HepG2 (cell line): ENCODE results near the gene WBP1. TPM values are rescaled to one million over a fixed set of nuclear protein-coding genes. Genes with fewer than 3 reads are reported as not detected.
A peak's percentile ranks its signal among the peaks of the same experiment; 100 is the strongest.

Experiments
- HMG20B ChIP-seq: conservative IDR thresholded peaks from 2 replicates; pipeline ENCODE4 v1.6.1; 2016; ENCODE audit warnings: missing genetic modification reagents, missing compliant biosample characterization
- IRX3 ChIP-seq: sonication (generic); formaldehyde crosslinking; IDR thresholded peaks from 2 replicates; pipeline ENCODE4 v1.8.1; 2023; ENCODE audit warnings: mild to moderate bottlenecking, low read depth, missing genetic modification reagents, borderline replicate concordance
- KMT2B ChIP-seq: IDR thresholded peaks from 2 replicates; pipeline ENCODE4 v1.6.1; 2016; ENCODE audit warnings: missing genetic modification reagents, missing compliant biosample characterization
- MLX ChIP-seq: IDR thresholded peaks from 2 replicates; pipeline ENCODE4 v1.6.1; 2016
- NFIC ChIP-seq: IDR thresholded peaks from 2 replicates; pipeline ENCODE4 v1.6.1; 2012; ENCODE audit warnings: mild to moderate bottlenecking, low read length, inconsistent platforms
- NFKB2 ChIP-seq: sonication (generic); formaldehyde crosslinking; IDR thresholded peaks from 2 replicates; pipeline ENCODE4 v1.4.0; 2020; ENCODE audit warnings: missing genetic modification reagents, borderline replicate concordance
- REST ChIP-seq, 2 experiments: IDR thresholded peaks; 2 replicates each; pipeline ENCODE4 v1.6.1; 2011 to 2012; ENCODE audit warnings: low read length in 2 of 2, borderline replicate concordance in 1 of 2, low read depth in 1 of 2, mild to moderate bottlenecking in 1 of 2, moderate library complexity in 1 of 2
- SRSF4 ChIP-seq: fragments of 200-400 bp; formaldehyde crosslinking; IDR thresholded peaks from one replicate; pipeline ENCODE4 v1.6.1; 2018; ENCODE audit warnings: mild to moderate bottlenecking, low read depth, low read length, moderate library complexity; ENCODE audit not compliant: poor library complexity, severe bottlenecking
- THAP11 ChIP-seq: IDR thresholded peaks from 2 replicates; pipeline ENCODE4 v1.6.1; 2016; ENCODE audit warnings: missing biosample characterization, missing genetic modification reagents
- TRAFD1 ChIP-seq: sonication (generic); formaldehyde crosslinking; IDR thresholded peaks from 2 replicates; pipeline ENCODE4 v1.5.1; 2020; ENCODE audit warnings: missing genetic modification reagents, mild to moderate bottlenecking, borderline replicate concordance
- ZBTB21 ChIP-seq: sonication (generic); formaldehyde crosslinking; IDR thresholded peaks from 2 replicates; pipeline ENCODE4 v1.4.0; 2020; ENCODE audit warnings: missing genetic modification reagents
- ZNF484 ChIP-seq: sonication (generic); formaldehyde crosslinking; IDR thresholded peaks from 2 replicates; pipeline ENCODE4 v1.5.1; 2020; ENCODE audit warnings: mild to moderate bottlenecking, low read depth, missing genetic modification reagents, borderline replicate concordance
- ZNF513 ChIP-seq: sonication (generic); formaldehyde crosslinking; conservative IDR thresholded peaks from 2 replicates; pipeline ENCODE4 v1.5.0; 2020; ENCODE audit warnings: missing genetic modification reagents
- ZNF768 ChIP-seq: sonication (generic); formaldehyde crosslinking; IDR thresholded peaks from 2 replicates; pipeline ENCODE4 v1.4.0; 2020; ENCODE audit warnings: missing genetic modification reagents
- ZNF788 ChIP-seq: sonication (generic); formaldehyde crosslinking; IDR thresholded peaks from 2 replicates; pipeline ENCODE4 v1.5.0; 2020; ENCODE audit warnings: mild to moderate bottlenecking, missing genetic modification reagents, borderline replicate concordance
- ZXDC ChIP-seq: sonication (generic); formaldehyde crosslinking; IDR thresholded peaks from 2 replicates; pipeline ENCODE4 v1.5.0; 2020; ENCODE audit warnings: mild to moderate bottlenecking, missing genetic modification reagents
- polyA plus RNA-seq, 8 experiments: library from polyadenylated mRNA; depleted of rRNA in 3 of 8; stranded (reverse) in 7 of 8; unstranded in 1 of 8; fragments of >200 nt; fragmentation: Illumina TruSeq in 4 of 8; extraction: Trizol in 4 of 8; gene quantifications; 2 replicates each; pipeline versions ENCODE4 v1.2.1 to v1.2.3, GENCODE V29; 2011 to 2016; ENCODE audit warnings: low read depth in 4 of 8, missing spikeins in 1 of 8, mixed read lengths in 1 of 8; ENCODE audit not compliant: insufficient read depth in 1 of 8
- total RNA-seq, 5 experiments: library from RNA; depleted of rRNA; stranded (reverse); fragments of >200 nt; fragmentation: Illumina TruSeq; extraction: Trizol; gene quantifications; 2 replicates each; pipeline ENCODE4 v1.2.3, GENCODE V29; 2016; ENCODE audit warnings: low read depth in 1 of 5

Gene WBP1
- total and polyA plus RNA-seq, 2 of the 13 experiments (the other 11 are each of a cell fraction or from before 2014, with no cell fraction given), result 38.8 to 85.7 TPM

GRCh38 chr2:74457549-74458131 lies 598 bp upstream of the WBP1 start (continued):
- peak; percentile 22; the same call in 1 of the 2 replicates for TF ChIP-seq THAP11 (CRISPR knock-in tag)
- TF ChIP-seq MLX (CRISPR knock-in tag), result 0 out of 2 replicates have a peak, but pooled peaks have one; percentile 5
- peak; percentile 85; the same call in 1 of the 2 replicates for TF ChIP-seq TRAFD1 (CRISPR knock-in tag)
- TF ChIP-seq ZXDC, result no peak
- no peak for TF ChIP-seq ZNF513 (CRISPR knock-in tag)
- no peak for TF ChIP-seq REST (IDR thresholded peaks at IDR 0.05; ENCODE audit: borderline replicate concordance in 1 of 2, low read depth in 1 of 2, low read length in 2 of 2)
- no peak for TF ChIP-seq KMT2B
- TF ChIP-seq HMG20B (CRISPR knock-in tag), result no peak; the same call in 1 of the 2 replicates
- TF ChIP-seq NFKB2 (CRISPR knock-in tag), result peak; percentile 87; the same call in 1 of the 2 replicates
- peak; percentile 68 for TF ChIP-seq ZNF768
- TF ChIP-seq ZNF484 (CRISPR knock-in tag), result 0 out of 2 replicates have a peak, but pooled peaks have one; percentile 75
- peak; percentile 91; the same call in 1 of the 2 replicates for TF ChIP-seq IRX3 (CRISPR knock-in tag)
- TF ChIP-seq ZBTB21, result peak; percentile 62; the same call in 1 of the 2 replicates
- no peak for TF ChIP-seq NFIC
- TF ChIP-seq SRSF4, result no peak
- peak; percentile 75; the same call in 1 of the 2 replicates for TF ChIP-seq ZNF788 (CRISPR knock-in tag)
